ENCODE results near the gene HEBP2. TPM values are rescaled to one million over a fixed set of nuclear protein-coding genes. Genes with fewer than 3 reads are reported as not detected.

HEBP2 gene
- total RNA-seq, 1 donor from 2014 or later: 16.7 TPM

GRCh38 chr6:138397128-138398122, 6.6 kb upstream of the HEBP2 start:
- DNase-seq (ENCODE audit: low read depth in 2 of 2): no peak

DNA sequence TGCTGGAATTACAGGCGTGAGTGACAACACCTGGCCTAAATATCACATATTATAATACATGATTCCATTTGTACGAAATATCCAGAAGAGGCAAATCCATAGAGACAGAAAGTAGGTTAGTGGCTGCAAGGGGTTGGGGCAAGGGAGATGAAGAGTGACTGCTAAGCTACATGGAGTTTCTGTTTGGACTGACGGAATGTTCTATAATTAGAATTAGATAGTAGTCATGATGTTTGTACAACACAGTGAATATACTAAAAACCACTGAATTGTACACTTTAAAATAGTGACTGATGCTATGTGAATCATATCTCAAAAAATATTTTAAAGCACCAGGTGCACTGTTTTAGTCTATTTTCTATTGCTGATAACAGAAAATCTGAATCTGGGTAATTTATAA, 3.7 kb upstream of the HEBP2 start:
- no peak for DNase-seq (ENCODE audit: low read depth in 2 of 2)

GRCh38 chr6:138401960-138402837, 1.8 kb upstream of the HEBP2 start:
- DNase-seq (ENCODE audit: low read depth in 2 of 2): no peak

DNA sequence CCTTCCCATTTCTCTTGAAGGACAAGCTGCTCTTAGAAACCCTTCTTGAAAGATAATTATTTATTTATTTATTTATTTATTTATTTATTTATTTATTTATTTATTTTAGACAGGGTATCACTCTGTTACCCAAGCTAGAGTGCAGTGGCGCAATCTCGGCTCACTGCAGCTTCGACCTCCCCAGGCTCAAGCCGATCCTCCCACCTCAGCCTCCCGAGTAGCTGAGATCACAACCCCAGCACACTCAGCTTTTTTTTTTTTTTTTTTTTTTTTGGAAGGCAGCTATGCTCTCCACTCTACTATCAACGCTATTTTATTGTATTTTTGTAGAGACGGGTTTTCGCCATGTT, 1.2 kb upstream of the HEBP2 start:
- DNase-seq (ENCODE audit: low read depth in 2 of 2): no peak

DNA sequence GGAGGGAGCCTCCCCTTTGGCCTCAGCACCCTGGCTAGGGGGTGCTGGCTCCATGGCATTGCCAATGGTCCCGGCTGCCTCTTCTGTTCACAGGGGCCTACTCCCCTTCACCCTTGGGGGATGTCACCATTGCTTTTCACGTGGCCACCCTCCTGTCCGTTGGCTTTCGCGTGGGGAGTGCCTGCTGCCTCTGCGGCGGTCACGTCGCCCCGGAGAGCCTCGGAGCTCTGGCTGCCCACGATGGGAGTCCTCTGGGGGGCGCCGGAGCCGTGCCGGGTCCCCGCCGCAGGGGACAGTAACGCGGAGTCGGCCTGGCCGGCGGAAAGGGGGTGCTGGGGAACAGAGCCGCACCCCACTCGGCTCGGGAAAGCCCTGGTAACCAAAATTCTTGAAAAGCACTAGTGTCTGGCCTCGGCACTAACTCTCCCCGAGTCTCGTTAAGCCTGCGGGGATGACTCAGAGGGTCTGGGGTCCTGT, 661 bp upstream of the HEBP2 start:
- peak; percentile 40 to 56 for DNase-seq (ENCODE audit: low read depth in 2 of 2)

GRCh38 chr6:138404666-138405337, 779 bp downstream of the HEBP2 start:
- DNase-seq (ENCODE audit: low read depth in 2 of 2): peak in 1 of 2 donors; percentile 25

- no peak for DNase-seq (ENCODE audit: low read depth in 2 of 2)
Measured at GRCh38 chr6:138405816-138406413, 1.9 kb downstream of the HEBP2 start.

DNA sequence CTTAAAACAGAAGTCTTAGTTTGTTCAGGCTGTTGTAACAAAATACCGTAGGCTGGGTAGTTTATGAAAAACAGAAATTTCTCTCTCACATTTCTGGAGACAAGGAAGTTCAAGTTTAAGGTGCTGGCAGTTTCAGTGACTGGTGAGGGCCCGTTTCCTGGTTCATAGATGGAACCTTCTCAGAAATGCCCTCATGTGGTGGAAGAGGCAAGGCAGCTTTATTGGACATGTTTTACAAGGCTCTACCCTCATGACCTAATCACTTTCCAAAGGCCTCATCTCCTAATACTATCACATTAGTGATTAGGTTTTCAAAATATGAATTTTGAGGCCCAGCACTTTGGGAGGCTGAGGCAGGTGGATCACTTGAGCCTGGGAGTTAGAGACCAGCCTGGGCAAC, 2.4 kb downstream of the HEBP2 start:
- DNase-seq (ENCODE audit: low read depth in 2 of 2): no peak

GRCh38 chr6:138410048-138410735, 6.2 kb downstream of the HEBP2 start:
- no peak for DNase-seq (ENCODE audit: low read depth in 2 of 2)

- DNase-seq (ENCODE audit: low read depth in 2 of 2): peak in 1 of 2 donors; percentile 90
Measured at GRCh38 chr6:138410972-138411880, 7.2 kb downstream of the HEBP2 start.

- DNase-seq (ENCODE audit: low read depth in 2 of 2): no peak
Measured at GRCh38 chr6:138415125-138415524, 11.1 kb downstream of the HEBP2 start.

DNA sequence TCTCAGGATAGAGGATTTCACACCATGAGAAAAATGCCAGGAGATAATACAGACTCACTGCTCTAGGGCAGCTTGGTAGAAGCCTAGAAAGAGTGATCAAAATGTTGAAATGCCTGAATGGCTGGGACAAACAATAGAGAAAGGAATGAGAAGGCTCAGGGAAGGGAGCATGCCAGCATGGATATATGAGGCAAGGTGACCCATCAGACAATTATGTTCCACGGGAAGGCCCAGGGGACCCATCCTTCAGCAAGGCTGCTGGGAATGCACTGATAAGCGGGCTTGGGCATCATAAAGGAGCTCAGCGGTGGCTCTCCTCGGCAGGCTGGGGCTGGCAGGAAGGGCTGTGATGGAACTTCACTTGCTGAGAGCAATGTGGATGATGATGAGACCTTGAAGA, 12.2 kb downstream of the HEBP2 start:
- DNase-seq (ENCODE audit: low read depth in 2 of 2): no peak

- DNase-seq (ENCODE audit: low read depth in 2 of 2): no peak
Measured at GRCh38 chr6:138417493-138418117, 13.6 kb downstream of the HEBP2 start.

DNA sequence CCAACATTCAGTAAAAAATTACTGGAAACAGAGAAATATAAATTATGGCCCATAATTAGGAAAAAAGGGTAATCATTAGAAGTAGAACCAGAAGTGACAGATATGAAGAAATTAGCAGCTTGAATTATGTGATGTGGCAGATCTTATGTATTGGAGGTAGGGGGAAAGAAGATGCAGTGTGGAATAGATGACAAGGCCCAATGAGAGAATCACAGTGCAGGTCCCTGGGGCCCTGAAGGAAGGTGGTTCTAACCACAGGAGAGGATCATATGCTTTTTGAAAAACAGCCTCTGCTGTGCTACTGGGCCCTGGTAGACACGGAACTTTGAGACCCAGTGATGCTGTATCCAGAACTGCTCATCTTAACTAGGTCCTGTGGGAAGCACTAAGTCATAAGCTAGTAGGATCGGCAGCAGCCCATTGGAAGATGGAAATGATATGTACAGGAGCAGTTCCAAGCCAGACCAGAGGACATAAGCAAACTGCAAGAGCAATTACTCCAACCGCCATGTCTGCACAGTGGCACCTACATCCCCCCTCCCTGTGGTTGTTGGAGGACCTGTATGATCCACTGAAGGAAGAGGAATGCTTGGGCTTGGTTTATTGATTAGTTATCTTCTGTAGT, 14.2 kb downstream of the HEBP2 start:
- DNase-seq (ENCODE audit: low read depth in 2 of 2): no peak

DNA sequence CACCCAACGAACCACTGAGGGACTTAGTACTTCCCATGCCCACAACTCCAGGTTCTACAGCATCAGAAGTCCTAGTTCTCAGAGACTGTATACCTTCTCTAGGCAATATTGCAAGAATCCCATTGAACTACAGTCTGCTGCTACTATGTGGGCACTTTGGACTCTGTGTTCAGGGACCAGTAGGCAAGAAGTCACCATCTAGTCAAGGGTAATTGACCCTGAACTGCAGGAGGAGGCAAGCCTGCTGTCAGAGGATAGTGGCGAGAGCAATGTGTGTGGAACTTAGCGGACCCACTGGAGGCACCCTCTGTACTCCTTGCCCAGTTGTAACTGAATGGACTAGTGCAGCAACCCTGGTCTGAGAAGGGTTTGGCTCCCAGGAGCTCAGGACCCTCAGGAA, 15.7 kb downstream of the HEBP2 start:
- DNase-seq (ENCODE audit: low read depth in 2 of 2): no peak

- DNase-seq (ENCODE audit: low read depth in 2 of 2): no peak
Measured at GRCh38 chr6:138420356-138420755, 16.3 kb downstream of the HEBP2 start.

DNA sequence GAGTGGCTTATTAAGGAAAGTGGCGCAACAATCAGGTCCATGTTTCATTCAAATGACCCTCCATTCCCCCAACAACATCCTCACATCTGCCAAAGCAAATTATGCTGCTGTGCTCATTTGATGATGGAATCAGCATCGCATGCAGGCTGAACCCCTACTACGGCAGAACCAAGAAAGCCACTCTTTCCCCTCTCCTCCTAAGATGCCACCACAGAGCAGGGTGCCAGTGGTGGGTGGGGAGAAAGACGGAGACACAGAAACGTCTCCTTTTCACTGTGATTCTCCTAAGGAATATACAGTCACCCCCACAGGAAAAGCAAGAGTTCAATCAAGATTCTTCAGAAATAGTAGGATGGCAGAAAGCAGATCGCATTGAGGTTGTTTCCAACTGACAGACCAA, 17.1 kb downstream of the HEBP2 start:
- DNase-seq (ENCODE audit: low read depth in 2 of 2): no peak

GRCh38 chr6:138421608-138422007, 17.6 kb downstream of the HEBP2 start:
- no peak for DNase-seq (ENCODE audit: low read depth in 2 of 2)

DNA sequence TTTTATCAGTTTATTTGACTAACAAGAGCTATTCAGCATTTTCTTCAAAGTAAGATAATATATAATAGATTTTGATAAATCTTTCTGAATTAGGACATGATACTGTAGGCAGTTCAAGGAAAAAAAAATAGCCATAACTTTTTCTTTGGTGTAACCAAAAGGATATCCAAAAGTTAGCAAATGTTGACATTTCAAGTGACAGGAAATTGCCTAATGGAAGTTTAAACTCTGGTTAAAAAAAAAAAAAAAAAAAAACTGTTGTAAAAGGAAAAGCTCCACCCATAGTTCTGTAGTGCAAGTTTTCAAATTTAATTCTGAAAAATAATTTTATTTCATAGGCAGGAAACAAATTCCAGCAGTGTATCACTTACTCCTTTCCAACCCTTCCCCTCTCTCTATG, 18.8 kb downstream of the HEBP2 start:
- peak in 1 of 2 donors; percentile 74 for DNase-seq (ENCODE audit: low read depth in 2 of 2)
